HFFc6 (cell line): ENCODE data around the gene ETFB. TPM values are rescaled to one million over a fixed set of nuclear protein-coding genes. Genes with fewer than 3 reads are reported as not detected.
"Not testable (repeated sequence)": the region's sequence is repeated elsewhere in the genome, so short reads cannot be mapped to it uniquely, and the experiment has no call there.

ENCODE experiments used
- DNase-seq: peaks from one replicate; pipeline ENCODE4 v3.0.0-alpha.2; 2018
- H3K27ac Mint-ChIP-seq: 2 replicates; pipeline ENCODE4 v1.8.0; 2020; ENCODE audit warnings: mild to moderate bottlenecking, mixed read lengths
- H3K27me3 Mint-ChIP-seq: 2 replicates; pipeline ENCODE4 v1.8.0; 2021; ENCODE audit warnings: mild to moderate bottlenecking, moderate library complexity, mixed read lengths; ENCODE audit not compliant: insufficient read depth
- H3K36me3 Mint-ChIP-seq: 2 replicates; pipeline ENCODE4 v1.8.0; 2021; ENCODE audit warnings: low read depth, mixed read lengths
- H3K4me1 Mint-ChIP-seq: 2 replicates; pipeline ENCODE4 v1.8.0; 2020; ENCODE audit warnings: low read depth, mixed read lengths
- H3K4me3 Mint-ChIP-seq: 2 replicates; pipeline ENCODE4 v1.8.0; 2020; ENCODE audit warnings: mild to moderate bottlenecking, moderate library complexity, mixed read lengths
- H3K9me3 Mint-ChIP-seq: 2 replicates; pipeline ENCODE4 v1.8.0; 2020; ENCODE audit warnings: mild to moderate bottlenecking, mixed read lengths
- CTCF ChIP-seq: fragments of 200-600 bp; sonication (generic); IDR thresholded peaks from 2 replicates; pipeline ENCODE4 v1.5.0; 2021; ENCODE audit warnings: antibody characterized with exemption, mild to moderate bottlenecking
- total RNA-seq, 6 experiments: library from RNA; stranded (reverse); fragmentation: NEBNext Ultra II Directional; extraction: Animal tissue kit (Norgen Biotek cat#: 25700); gene quantifications; 2 replicates in 1 of 6; 3 replicates in 5 of 6; pipeline ENCODE4 v1.2.3, GENCODE V29; 2021

The ETFB gene
- total RNA-seq, 6 experiments from 2014 or later = 109 to 157 (median 132) TPM

GRCh38 chr19:51399231-51399630, 33.0 kb upstream of the ETFB start:
- H3K4me3 Mint-ChIP-seq = no peak overlapping the region
- no peak for DNase-seq
- peaks cover 21% of the 10 kb centered on the region for H3K4me1 Mint-ChIP-seq
- H3K36me3 Mint-ChIP-seq = peaks cover 26% of the 10 kb centered on the region
- no peak for TF ChIP-seq CTCF
- H3K27me3 Mint-ChIP-seq = no peaks in the 10 kb centered on the region; the same call in none of the 2 replicates
- H3K27ac Mint-ChIP-seq = no peak overlapping the region
- peaks cover 24% of the 10 kb centered on the region for H3K9me3 Mint-ChIP-seq

- Mint-ChIP-seq H3K27me3 (no peaks in the 10 kb centered on the region; the same call in none of the 2 replicates), H3K36me3 (peaks cover 21% of the 10 kb centered on the region), H3K4me3 (no peak overlapping the region), H3K9me3 (peaks cover 17% of the 10 kb centered on the region), H3K27ac (no peak overlapping the region), H3K4me1 (peaks cover 26% of the 10 kb centered on the region)
- peak; percentile 50 for DNase-seq
- TF ChIP-seq CTCF = peak; percentile 74
Observed at GRCh38 chr19:51398096-51398704, 32.0 kb upstream of the ETFB start.

GRCh38 chr19:51397453-51397852, 31.3 kb upstream of the ETFB start:
- Mint-ChIP-seq H3K36me3 (peaks cover 16% of the 10 kb centered on the region), H3K4me1 (peaks cover 26% of the 10 kb centered on the region)
- not testable (repeated sequence) for H3K9me3 Mint-ChIP-seq, H3K27me3 Mint-ChIP-seq, H3K4me3 Mint-ChIP-seq, H3K27ac Mint-ChIP-seq, DNase-seq

GRCh38 chr19:51396175-51396574, 30.0 kb upstream of the ETFB start:
- Mint-ChIP-seq H3K27me3 (no peaks in the 10 kb centered on the region; the same call in none of the 2 replicates), H3K27ac (no peak overlapping the region), H3K4me1 (peaks cover 26% of the 10 kb centered on the region), H3K36me3 (peaks cover 7% of the 10 kb centered on the region), H3K9me3 (no peaks in the 10 kb centered on the region), H3K4me3 (no peak overlapping the region)
- TF ChIP-seq CTCF = no peak
- DNase-seq = no peak

- Mint-ChIP-seq H3K4me3 (peak overlapping the region; percentile 87), H3K27me3 (peaks cover 7% of the 10 kb centered on the region; the same call in 1 of the 2 replicates), H3K9me3 (no peaks in the 10 kb centered on the region), H3K27ac (peak overlapping the region; percentile 92), H3K4me1 (peaks cover 26% of the 10 kb centered on the region), H3K36me3 (no peaks in the 10 kb centered on the region; the same call in 1 of the 2 replicates)
- no peak; the same call in 1 of the 2 replicates for TF ChIP-seq CTCF
- DNase-seq = peak; percentile 99
Observed at GRCh38 chr19:51394050-51394836, 28.1 kb upstream of the ETFB start.

- no peak for DNase-seq
- no peak for TF ChIP-seq CTCF
- H3K9me3 Mint-ChIP-seq = no peaks in the 10 kb centered on the region
- H3K27me3 Mint-ChIP-seq = peaks cover 7% of the 10 kb centered on the region; the same call in 1 of the 2 replicates
- no peak overlapping the region for H3K4me3 Mint-ChIP-seq
- H3K27ac Mint-ChIP-seq = no peak overlapping the region
- peaks cover 20% of the 10 kb centered on the region for H3K4me1 Mint-ChIP-seq
- no peaks in the 10 kb centered on the region; the same call in 1 of the 2 replicates for H3K36me3 Mint-ChIP-seq
Observed at GRCh38 chr19:51392701-51393100, 26.5 kb upstream of the ETFB start.
